Right lobe of liver (tissue), 6 donors: ENCODE measurements around the gene EHHADH. TPM values are rescaled to one million over a fixed set of nuclear protein-coding genes. Genes with fewer than 3 reads are reported as not detected.

Source experiments
- ATAC-seq, 4 donors: fragments of 200-7000 bp; cut with Tn5 transposase; one replicate each; pipeline ENCODE4 v1.9.1; 2020; ENCODE audit warnings: mild to moderate bottlenecking in 4 of 4, moderate library complexity in 4 of 4
- DNase-seq, 3 donors: peaks; one replicate each; pipeline ENCODE4 v3.0.0-alpha.2; 2020
- H3K27ac ChIP-seq, 3 donors: fragments of 200-600 bp; one replicate each; pipeline ENCODE4 v1.8.0; 2022
- H3K27me3 ChIP-seq, 2 donors: fragments of 200-600 bp; one replicate each; pipeline ENCODE4 v1.8.0; 2022
- H3K36me3 ChIP-seq, 4 donors: fragments of 200-600 bp; sonication (generic) in 1 of 4; one replicate each; pipeline versions ENCODE4 v1.5.1 to v1.8.0; 2017 to 2022; ENCODE audit warnings: control low read depth in 1 of 4
- H3K4me1 ChIP-seq, 4 donors: fragments of 200-600 bp; sonication (generic) in 1 of 4; one replicate each; pipeline versions ENCODE4 v1.5.1 to v1.8.0; 2017 to 2022; ENCODE audit warnings: control low read depth in 1 of 4
- H3K4me3 ChIP-seq, 3 donors: fragments of 200-600 bp; one replicate each; pipeline ENCODE4 v1.8.0; 2022
- H3K9me3 ChIP-seq, 4 donors: fragments of 200-600 bp; sonication (generic) in 1 of 4; one replicate each; pipeline versions ENCODE4 v1.5.1 to v1.8.0; 2017 to 2022; ENCODE audit warnings: control low read depth in 1 of 4
- CTCF ChIP-seq, 4 donors: fragments of 200-600 bp in 3 of 4; fragments of 450-650 bp in 1 of 4; IDR thresholded peaks; one replicate each; pipeline versions ENCODE4 v1.5.1 to v1.8.0; 2016 to 2022; ENCODE audit warnings: antibody characterized with exemption in 4 of 4, mild to moderate bottlenecking in 2 of 4
- POLR2A ChIP-seq: fragments of 450-650 bp; IDR thresholded peaks from one replicate; pipeline ENCODE4 v1.6.1; 2017; ENCODE audit warnings: antibody characterized with exemption, mild to moderate bottlenecking
- WGBS: methylation state at CpG from one replicate; pipeline ENCODE4 v1.1.6; 2018; ENCODE audit warnings: low coverage, low lambda C conversion rate; ENCODE audit not compliant: insufficient coverage; ENCODE audit errors: missing lambda C conversion rate; 5-methylcytosine and 5-hydroxymethylcytosine counted together
- intact Hi-C, 2 donors: fragments of 100-400 bp; cut with DNase I; formaldehyde crosslinking; loops; one replicate each; pipeline versions ENCODE4 v1.11.2 to v1.14.1; 2022
- total RNA-seq, 6 experiments: library from RNA; depleted of rRNA in 2 of 6; stranded (reverse); fragments of >200 nt in 2 of 6; fragmentation: NEBNext Ultra II Directional in 3 of 6; extraction: Animal tissue kit (Norgen Biotek cat#: 25700) in 3 of 6; gene quantifications; one replicate each; pipeline versions ENCODE4 v1.1.0 to v1.2.4, GENCODE V29; 2016 to 2023
- donor health status: DM: no; HTN: yes; CAD: no.
- donor health status: DM: no; HTN: no; CAD: no.
- donor health status: DM: no; HTN: no; CAD: no.
- donor health status: DM: no; HTN: yes; CAD: no.
- donor health status: DM: no; HTN: yes; CAD: no.

The EHHADH gene
- total RNA-seq, 6 experiments from 2014 or later, result 138 to 322 (median 216) TPM

GRCh38 chr3:185268194-185268962 lies 14.5 kb upstream of the EHHADH start:
- H3K27ac ChIP-seq, result no peak overlapping the region
- DNase-seq (no peak), ATAC-seq (no peak)
- WGBS, result 82% methylated on average over 2 of the region's 2 CpGs
- H3K4me1 ChIP-seq, result no peaks in the 10 kb centered on the region
- H3K9me3 ChIP-seq, result no peaks in the 10 kb centered on the region
- intact Hi-C loops, result no loop called here
- TF ChIP-seq CTCF (IDR thresholded peaks at IDR 0.05) (no peak), POLR2A (no peak)
- no peaks in the 10 kb centered on the region for H3K36me3 ChIP-seq
- no peaks in the 10 kb centered on the region for H3K27me3 ChIP-seq
- H3K4me3 ChIP-seq, result no peak overlapping the region

GRCh38 chr3:185267193-185267592 lies 13.3 kb upstream of the EHHADH start:
- TF ChIP-seq POLR2A (no peak), CTCF (IDR thresholded peaks at IDR 0.05) (no peak)
- 86% methylated on average over 3 of the region's 3 CpGs for WGBS
- Histone ChIP-seq H3K9me3 (no peaks in the 10 kb centered on the region), H3K4me1 (no peaks in the 10 kb centered on the region), H3K27me3 (no peaks in the 10 kb centered on the region), H3K27ac (no peak overlapping the region), H3K36me3 (no peaks in the 10 kb centered on the region), H3K4me3 (no peak overlapping the region)
- ATAC-seq (no peak), DNase-seq (no peak)
- intact Hi-C loops, result no loop called here

- TF ChIP-seq POLR2A (no peak), CTCF (IDR thresholded peaks at IDR 0.05) (no peak)
- Histone ChIP-seq H3K36me3 (no peaks in the 10 kb centered on the region), H3K9me3 (no peaks in the 10 kb centered on the region), H3K27ac (no peak overlapping the region), H3K4me3 (no peak overlapping the region), H3K27me3 (no peaks in the 10 kb centered on the region), H3K4me1 (no peaks in the 10 kb centered on the region)
- intact Hi-C loops, result no loop called here
- 92% methylated on average over 24 of the region's 25 CpGs for WGBS
- no peak for DNase-seq
- no peak for ATAC-seq
These were observed 11.2 kb upstream of the EHHADH start for GRCh38 chr3:185264849-185265553.

- ATAC-seq (no peak), DNase-seq (no peak)
- TF ChIP-seq CTCF (IDR thresholded peaks at IDR 0.05), result no peak
- TF ChIP-seq POLR2A, result no peak
- Histone ChIP-seq H3K36me3 (no peaks in the 10 kb centered on the region), H3K9me3 (no peaks in the 10 kb centered on the region), H3K27me3 (no peaks in the 10 kb centered on the region), H3K27ac (no peak overlapping the region), H3K4me1 (no peaks in the 10 kb centered on the region), H3K4me3 (no peak overlapping the region)
- intact Hi-C loops, result no loop called here
- WGBS, result 70% methylated on average over 2 of the region's 4 CpGs
These were observed 9.6 kb upstream of the EHHADH start for GRCh38 chr3:185263423-185263822.
